Measurements from ENCODE around the gene RGP1.

DNA sequence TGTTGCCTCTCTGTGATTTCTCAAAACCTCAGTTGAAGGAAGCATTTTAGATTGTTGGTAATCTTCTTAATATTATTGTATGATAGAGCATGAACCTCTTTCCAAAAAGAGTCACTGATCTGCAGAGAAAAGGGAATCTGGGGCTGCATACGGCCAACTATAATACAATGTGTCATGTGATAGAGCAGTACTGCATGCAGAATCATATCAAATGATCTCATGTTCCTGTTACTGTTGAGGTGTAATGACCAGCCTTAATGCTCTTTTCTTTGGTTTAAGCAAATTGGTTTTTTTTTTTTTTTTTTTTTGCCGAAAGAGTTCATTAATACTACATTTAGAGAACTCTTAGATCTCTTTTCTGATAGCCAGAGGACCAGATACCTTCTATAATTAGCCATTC, 17.9 kb downstream of the RGP1 start:
- TF ChIP-seq, protein P1, sequence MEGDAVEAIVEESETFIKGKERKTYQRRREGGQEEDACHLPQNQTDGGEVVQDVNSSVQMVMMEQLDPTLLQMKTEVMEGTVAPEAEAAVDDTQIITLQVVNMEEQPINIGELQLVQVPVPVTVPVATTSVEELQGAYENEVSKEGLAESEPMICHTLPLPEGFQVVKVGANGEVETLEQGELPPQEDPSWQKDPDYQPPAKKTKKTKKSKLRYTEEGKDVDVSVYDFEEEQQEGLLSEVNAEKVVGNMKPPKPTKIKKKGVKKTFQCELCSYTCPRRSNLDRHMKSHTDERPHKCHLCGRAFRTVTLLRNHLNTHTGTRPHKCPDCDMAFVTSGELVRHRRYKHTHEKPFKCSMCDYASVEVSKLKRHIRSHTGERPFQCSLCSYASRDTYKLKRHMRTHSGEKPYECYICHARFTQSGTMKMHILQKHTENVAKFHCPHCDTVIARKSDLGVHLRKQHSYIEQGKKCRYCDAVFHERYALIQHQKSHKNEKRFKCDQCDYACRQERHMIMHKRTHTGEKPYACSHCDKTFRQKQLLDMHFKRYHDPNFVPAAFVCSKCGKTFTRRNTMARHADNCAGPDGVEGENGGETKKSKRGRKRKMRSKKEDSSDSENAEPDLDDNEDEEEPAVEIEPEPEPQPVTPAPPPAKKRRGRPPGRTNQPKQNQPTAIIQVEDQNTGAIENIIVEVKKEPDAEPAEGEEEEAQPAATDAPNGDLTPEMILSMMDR (IDR thresholded peaks at IDR 0.05), result no peak
- TF ChIP-seq POLR2A (IDR thresholded peaks at IDR 0.05), result no peak
- TF ChIP-seq EP300 (IDR thresholded peaks at IDR 0.05), result no peak
